H1 (cell line): Measurements from ENCODE around the gene CTDP1. TPM values are rescaled to one million over a fixed set of nuclear protein-coding genes. Genes with fewer than 3 reads are reported as not detected.

ENCODE experiments used
- CTCF ChIA-PET: fragments of 300-600 bp; sonication (Branson Sonifier 250); formaldehyde crosslinking; loops from one replicate; lab custom pipeline; 2021; ENCODE audit not compliant: partially characterized antibody; lab: Charles Lee
- POLR2A ChIA-PET: fragments of 300-600 bp; sonication (Branson Sonifier 250); formaldehyde crosslinking; loops from one replicate; lab custom pipeline; 2021; ENCODE audit warnings: inconsistent platforms; ENCODE audit not compliant: partially characterized antibody; lab: Charles Lee
- DNase-seq, 2 experiments: peaks; one replicate each; pipeline versions ENCODE4 v3.0.0 to v3.0.0-alpha.2; 2010 to 2022; ENCODE audit warnings: low spot score in 2 of 2, low read depth in 1 of 2, mixed read lengths in 1 of 2
- FAIRE-seq: peaks from 2 replicates; lab custom pipeline; 2011; peaks lifted over from hg19 to GRCh38; lab: Jason Lieb, UNC
- H2AFZ ChIP-seq: 2 replicates; pipeline ENCODE4 v1.8.1; 2012; ENCODE audit warnings: low read length, inconsistent platforms
- H2AK5ac ChIP-seq: 2 replicates; pipeline ENCODE4 v1.6.1; 2013; ENCODE audit warnings: low read depth, low read length
- H2BK120ac ChIP-seq: replicated peaks from 2 replicates; pipeline ENCODE3; 2013; ENCODE audit warnings: low read depth, low read length, inconsistent platforms
- H2BK12ac ChIP-seq: 2 replicates; pipeline ENCODE4 v1.6.1; 2013; ENCODE audit warnings: low read depth, low read length
- H2BK15ac ChIP-seq: 2 replicates; pipeline ENCODE4 v1.6.1; 2013; ENCODE audit warnings: low read length
- H2BK20ac ChIP-seq: 2 replicates; pipeline ENCODE4 v1.6.1; 2013; ENCODE audit warnings: low read length
- H2BK5ac ChIP-seq: 2 replicates; pipeline ENCODE4 v1.6.1; 2013; ENCODE audit warnings: low read depth, low read length
- H3K14ac ChIP-seq: 2 replicates; pipeline ENCODE4 v1.6.1; 2013; ENCODE audit warnings: inconsistent platforms; ENCODE audit not compliant: insufficient read length
- H3K18ac ChIP-seq: 2 replicates; pipeline ENCODE4 v1.6.1; 2013; ENCODE audit warnings: low read length; ENCODE audit errors: extremely low read depth
- H3K23ac ChIP-seq: 2 replicates; pipeline ENCODE4 v1.6.1; 2013; ENCODE audit warnings: inconsistent platforms; ENCODE audit not compliant: insufficient read length
- H3K23me2 ChIP-seq: 2 replicates; pipeline ENCODE4 v1.6.1; 2013; ENCODE audit warnings: low read depth, low read length
- H3K27ac ChIP-seq: 2 replicates; pipeline ENCODE4 v1.6.1; 2011; ENCODE audit warnings: low read depth, low read length, inconsistent platforms
- H3K27me3 ChIP-seq, 4 experiments: replicated peaks in 1 of 4; 1 replicate in 1 of 4; 2 replicates in 3 of 4; pipeline versions ENCODE4 v1.6.1 to v1.8.1; 2011 to 2013; ENCODE audit warnings: low read length in 3 of 4, mild to moderate bottlenecking in 3 of 4, inconsistent platforms in 2 of 4, mixed read lengths in 2 of 4, moderate library complexity in 1 of 4; ENCODE audit not compliant: control insufficient read depth in 3 of 4, insufficient read depth in 3 of 4; ENCODE audit errors: extremely low read depth in 1 of 4
- H3K36me3 ChIP-seq, 4 experiments: 2 replicates each; pipeline versions ENCODE4 v1.6.1 to v1.8.1; 2011 to 2013; ENCODE audit warnings: mild to moderate bottlenecking in 4 of 4, low read length in 3 of 4, moderate library complexity in 2 of 4, control low read depth in 1 of 4, inconsistent platforms in 1 of 4; ENCODE audit not compliant: insufficient read depth in 4 of 4, control insufficient read depth in 2 of 4
- H3K4ac ChIP-seq: replicated peaks from 2 replicates; pipeline ENCODE3; 2013; ENCODE audit warnings: low read length, low read depth, mixed read lengths, inconsistent platforms; ENCODE audit not compliant: insufficient read length
- H3K4me1 ChIP-seq, 4 experiments: replicated peaks in 1 of 4; 1 replicate in 1 of 4; 2 replicates in 3 of 4; pipeline versions ENCODE4 v1.6.1 to v1.8.1; 2011 to 2013; ENCODE audit warnings: low read length in 3 of 4, inconsistent platforms in 2 of 4, mixed read lengths in 1 of 4; ENCODE audit not compliant: insufficient read depth in 4 of 4, control insufficient read depth in 3 of 4
- H3K4me2 ChIP-seq, 2 experiments: 2 replicates each; pipeline versions ENCODE4 v1.6.1 to v1.8.1; 2011 to 2013; ENCODE audit warnings: low read depth in 2 of 2, low read length in 2 of 2, control low read depth in 1 of 2, inconsistent platforms in 1 of 2, mild to moderate bottlenecking in 1 of 2; ENCODE audit not compliant: insufficient read depth in 1 of 2
- H3K4me3 ChIP-seq, 4 experiments: fragments of 200-600, 300-600 bp in 1 of 4; sonication (generic), shearing (Covaris generic), sonication (Bioruptor Twin) in 1 of 4; 2 replicates each; pipeline versions ENCODE4 v1.5.1 to v1.8.1; 2011 to 2016; ENCODE audit warnings: low read length in 4 of 4, low read depth in 3 of 4, control low read depth in 2 of 4, inconsistent platforms in 2 of 4, mild to moderate bottlenecking in 2 of 4, mixed read lengths in 1 of 4, moderate library complexity in 1 of 4; ENCODE audit not compliant: insufficient read depth in 2 of 4; ENCODE audit errors: extremely low read depth in 1 of 4
- H3K56ac ChIP-seq: replicated peaks from 2 replicates; pipeline ENCODE3; 2013; ENCODE audit warnings: low read depth, mild to moderate bottlenecking, mixed read lengths, low read length, inconsistent platforms; ENCODE audit not compliant: insufficient read length
- H3K79me1 ChIP-seq: 2 replicates; pipeline ENCODE4 v1.6.1; 2013; ENCODE audit warnings: low read depth, low read length, control low read depth
- H3K79me2 ChIP-seq, 2 experiments: 2 replicates each; pipeline versions ENCODE4 v1.6.1 to v1.8.1; 2012 to 2013; ENCODE audit warnings: low read length in 2 of 2, mild to moderate bottlenecking in 2 of 2, inconsistent platforms in 1 of 2; ENCODE audit not compliant: insufficient read depth in 2 of 2, control insufficient read depth in 1 of 2
- H3K9ac ChIP-seq, 4 experiments: replicated peaks in 1 of 4; 1 replicate in 1 of 4; 2 replicates in 3 of 4; pipeline versions ENCODE4 v1.6.1 to v1.8.1; 2011 to 2013; ENCODE audit warnings: low read depth in 3 of 4, low read length in 3 of 4, control low read depth in 2 of 4, mild to moderate bottlenecking in 2 of 4, moderate library complexity in 2 of 4, inconsistent platforms in 1 of 4; ENCODE audit errors: extremely low read depth in 1 of 4
- H3K9me3 ChIP-seq, 2 experiments: 2 replicates each; pipeline versions ENCODE4 v1.6.1 to v1.8.1; 2012 to 2013; ENCODE audit warnings: mild to moderate bottlenecking in 2 of 2, moderate library complexity in 2 of 2, control low read depth in 1 of 2, inconsistent platforms in 1 of 2, low read depth in 1 of 2, low read length in 1 of 2, mixed read lengths in 1 of 2; ENCODE audit not compliant: insufficient read depth in 2 of 2
- H4K20me1 ChIP-seq, 2 experiments: replicated peaks in 1 of 2; 2 replicates each; pipeline versions ENCODE3 to v1.8.1; 2011 to 2013; ENCODE audit warnings: inconsistent platforms in 2 of 2, low read length in 2 of 2, mild to moderate bottlenecking in 1 of 2; ENCODE audit not compliant: insufficient read depth in 2 of 2, control insufficient read depth in 1 of 2
- H4K5ac ChIP-seq: 2 replicates; pipeline ENCODE4 v1.6.1; 2013; ENCODE audit warnings: low read length, low read depth, mixed read lengths, inconsistent platforms; ENCODE audit not compliant: insufficient read length
- H4K8ac ChIP-seq: 2 replicates; pipeline ENCODE4 v1.8.0; 2013; ENCODE audit warnings: mild to moderate bottlenecking, moderate library complexity, low read length, inconsistent platforms; ENCODE audit not compliant: insufficient read depth; ENCODE audit errors: extremely low read depth
- H4K91ac ChIP-seq: replicated peaks from 2 replicates; pipeline ENCODE3; 2013; ENCODE audit warnings: low read length, mixed read lengths, inconsistent platforms; ENCODE audit not compliant: insufficient read length
- ASH2L ChIP-seq: fragments of 200-600, 300-600 bp; sonication (generic); IDR thresholded peaks from one replicate; pipeline ENCODE4 v1.7.1; 2017; ENCODE audit warnings: low read length
- ATF2 ChIP-seq: IDR thresholded peaks from 2 replicates; pipeline ENCODE4 v1.6.1; 2012; ENCODE audit warnings: low read length, inconsistent platforms
- CREB1 ChIP-seq: IDR thresholded peaks from 2 replicates; pipeline ENCODE4 v1.6.1; 2012; ENCODE audit warnings: inconsistent platforms
- HDAC2 ChIP-seq, 2 experiments: fragments of 300-600 bp in 1 of 2; sonication (generic) in 1 of 2; IDR thresholded peaks; 2 replicates each; pipeline ENCODE4 v1.6.1; 2011 to 2012; ENCODE audit warnings: low read depth in 2 of 2, low read length in 2 of 2, mild to moderate bottlenecking in 2 of 2, moderate library complexity in 2 of 2, borderline replicate concordance in 1 of 2, inconsistent platforms in 1 of 2
- KDM1A ChIP-seq: fragments of 200-600, 300-600 bp; sonication (generic); IDR thresholded peaks from 2 replicates; pipeline ENCODE4 v1.7.1; 2016; ENCODE audit warnings: mild to moderate bottlenecking, low read length, borderline replicate concordance
- MAFK ChIP-seq: IDR thresholded peaks from 2 replicates; pipeline ENCODE4 v1.6.1; 2012; ENCODE audit warnings: low read depth, mild to moderate bottlenecking, improper control_type of control experiment, low read length
- MAX ChIP-seq: IDR thresholded peaks from 2 replicates; pipeline ENCODE4 v1.6.1; 2012; ENCODE audit warnings: inconsistent platforms
- NANOG ChIP-seq: IDR thresholded peaks from 2 replicates; pipeline ENCODE4 v1.6.1; 2011; ENCODE audit warnings: low read length, low read depth, mild to moderate bottlenecking, inconsistent platforms; ENCODE audit not compliant: insufficient read depth, poor library complexity, severe bottlenecking
- POLR2A ChIP-seq, 2 experiments: IDR thresholded peaks; 1 replicate in 1 of 2; 2 replicates in 1 of 2; pipeline ENCODE4 v1.6.1; 2011; ENCODE audit warnings: low read depth in 2 of 2, low read length in 2 of 2, mild to moderate bottlenecking in 2 of 2; ENCODE audit errors: control extremely low read depth in 1 of 2
- RBBP5 ChIP-seq: IDR thresholded peaks from 2 replicates; pipeline ENCODE4 v1.7.1; 2012; ENCODE audit warnings: low read depth, mild to moderate bottlenecking, inconsistent platforms, low read length, moderate library complexity, borderline replicate concordance
- SIN3A ChIP-seq, 2 experiments: IDR thresholded peaks in 1 of 2; conservative IDR thresholded peaks in 1 of 2; 2 replicates each; pipeline ENCODE4 v1.6.1; 2011 to 2012; ENCODE audit warnings: low read length in 2 of 2, improper control_type of control experiment in 1 of 2, low read depth in 1 of 2, mild to moderate bottlenecking in 1 of 2
- ZNF274 ChIP-seq: IDR thresholded peaks from 2 replicates; pipeline ENCODE4 v1.7.0; 2012; ENCODE audit warnings: low read length, borderline replicate concordance; ENCODE audit errors: extremely low read depth
- WGBS, 2 experiments: shearing (Covaris generic) in 1 of 2; methylation state at CpG; one replicate each; pipeline versions ENCODE4 v1.1.6 to v1.1.7; 2013 to 2015; ENCODE audit warnings: low lambda C conversion rate in 2 of 2, mixed read lengths in 2 of 2, inconsistent platforms in 1 of 2, low coverage in 1 of 2, missing lambda C conversion rate in 1 of 2; ENCODE audit not compliant: insufficient replicate concordance in 2 of 2, insufficient coverage in 1 of 2, insufficient read length in 1 of 2; ENCODE audit errors: extremely low coverage in 1 of 2, missing lambda C conversion rate in 1 of 2; 5-methylcytosine and 5-hydroxymethylcytosine counted together
- polyA plus RNA-seq, 7 experiments: library from polyadenylated mRNA; depleted of rRNA in 3 of 7; stranded (reverse) in 5 of 7; unstranded in 2 of 7; fragments of >200 nt in 5 of 7; fragments of 200-250 nt in 2 of 7; gene quantifications; 1 replicate in 5 of 7; 2 replicates in 1 of 7; 4 replicates in 1 of 7; pipeline versions ENCODE4 v1.2.1 to v1.2.3, GENCODE V29; 2011 to 2013; ENCODE audit warnings: missing spikeins in 2 of 7, mixed read lengths in 2 of 7
- total RNA-seq: library from RNA; stranded (reverse); fragmentation: NEBNext Ultra II Directional; extraction: Animal tissue kit (Norgen Biotek cat#: 25700); gene quantifications from 2 replicates; pipeline ENCODE4 v1.2.1, GENCODE V29; 2021

CTDP1 gene
- total and polyA plus RNA-seq, 2 of the 8 experiments (the other 6 are each of a cell fraction or from before 2014, with no cell fraction given) = 16.6 to 37.0 TPM

DNA sequence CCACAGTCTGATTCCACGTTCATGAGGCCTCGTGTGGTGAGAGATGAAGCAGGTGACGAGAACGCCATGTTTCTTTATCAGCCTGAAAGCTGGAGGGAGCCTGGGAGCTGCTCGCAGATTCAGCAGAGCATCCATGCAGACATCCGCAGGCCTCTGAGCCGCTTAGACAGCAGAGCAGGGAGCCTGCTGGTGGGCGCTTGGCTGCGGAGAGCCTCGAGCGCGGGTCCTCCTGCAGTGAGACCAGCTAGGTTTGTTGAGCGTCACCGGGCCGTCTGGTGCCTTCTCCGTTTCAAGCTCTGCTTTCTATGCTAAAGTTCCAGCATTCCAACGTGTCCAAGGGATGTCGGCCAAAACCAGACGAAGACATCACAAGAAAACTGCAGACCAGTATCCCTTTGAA lies 27.6 kb downstream of the CTDP1 start:
- Histone ChIP-seq H4K20me1 (peaks cover 11 to 17% of the 10 kb centered on the region in 2 experiments), H3K36me3 (peaks cover 0 to 29% (median 17%) of the 10 kb centered on the region in 4 experiments; a peak in 5 of 8 replicates), H3K9ac (no peak overlapping the region), H3K23ac (no peak overlapping the region), H3K79me2 (peaks cover 0 to 14% of the 10 kb centered on the region in 2 experiments; a peak in 2 of 4 replicates), H2BK12ac (no peak overlapping the region), H3K4me3 (no peak overlapping the region), H3K4me1 (peaks cover 0 to 2% (median 0%) of the 10 kb centered on the region in 4 experiments; a peak in 1 of 7 replicates), H3K27ac (no peak overlapping the region), H2BK20ac (no peak overlapping the region), H3K4me2 (no peak overlapping the region), H2AFZ (no peak overlapping the region), H2BK15ac (no peak overlapping the region), H4K5ac (no peak overlapping the region), H3K56ac (no peak overlapping the region), H3K79me1 (peaks cover 2% of the 10 kb centered on the region), H3K27me3 (no peaks in the 10 kb centered on the region), H3K18ac (no peak overlapping the region), H2BK120ac (no peak overlapping the region), H3K14ac (no peak overlapping the region), H3K23me2 (no peaks in the 10 kb centered on the region; the same call in 1 of the 2 replicates), H2AK5ac (no peak overlapping the region), H4K91ac (no peak overlapping the region), H4K8ac (no peak overlapping the region), H3K9me3 (no peaks in the 10 kb centered on the region), H3K4ac (no peak overlapping the region), H2BK5ac (no peak overlapping the region)
- ChIA-PET CTCF (interaction anchor here (0.6 to 1.1 kb wide), 2 partner anchors 76 to 209 kb away, joined by 3 read pairs; no protein-coding TSS in a partner anchor), POLR2A (no interaction called here)
- DNase-seq (no peak), FAIRE-seq (no peak)
- WGBS, 2 experiments = 87% methylated on average over 19 of the region's 19 CpGs; no CpG with 5 or more reads in 1 of the 2 experiments
- no peak for TF ChIP-seq RBBP5
- no peak for TF ChIP-seq HDAC2 (IDR thresholded peaks at IDR 0.05; ENCODE audit: borderline replicate concordance in 1 of 2, low read depth in 2 of 2, low read length in 2 of 2)
- TF ChIP-seq MAX = no peak
- no peak for TF ChIP-seq ZNF274
- no peak for TF ChIP-seq POLR2A (IDR thresholded peaks at IDR 0.05; ENCODE audit: control extremely low read depth in 1 of 2, low read depth in 2 of 2, low read length in 2 of 2)
- TF ChIP-seq KDM1A = no peak
- TF ChIP-seq NANOG = no peak
- TF ChIP-seq ASH2L = no peak
- no peak for TF ChIP-seq ATF2
- TF ChIP-seq CREB1 = no peak
- no peak for TF ChIP-seq SIN3A (conservative IDR thresholded peaks at IDR 0.05 in 1 of 2, IDR thresholded peaks at IDR 0.05 in 1 of 2; ENCODE audit: low read depth in 1 of 2, low read length in 2 of 2)
- TF ChIP-seq MAFK = no peak
